Activated naive CD8-positive, alpha-beta T cell treated with anti-CD3 and anti-CD28 coated beads, Interleukin-2, amount 10 ng/mL, durations not matched to agents 7 days and 5 days (primary cell): ENCODE results near the gene HDAC1. TPM values are rescaled to one million over a fixed set of nuclear protein-coding genes. Genes with fewer than 3 reads are reported as not detected.
"Not testable (repeated sequence)": the region's sequence is repeated elsewhere in the genome, so short reads cannot be mapped to it uniquely, and the experiment has no call there.

Experiments
- ATAC-seq: fragments of 150-1000 bp; cut with Tn5 transposase; one replicate; pipeline ENCODE4 v1.10.0; 2021; ENCODE audit warnings: low read depth, moderate library complexity
- POLR2A ChIA-PET: fragments of 350-600 bp; sonication (Branson Sonifier 250); formaldehyde crosslinking; loops from one replicate; lab custom pipeline; 2021; ENCODE audit warnings: antibody characterized with exemption; lab: Charles Lee
- DNase-seq: peaks from one replicate; pipeline ENCODE4 v3.0.0; 2021
- H3K27ac Mint-ChIP-seq: one replicate; pipeline ENCODE4 v1.8.0; 2022; ENCODE audit warnings: mild to moderate bottlenecking, mixed read lengths
- H3K27me3 Mint-ChIP-seq: one replicate; pipeline ENCODE4 v1.8.0; 2022; ENCODE audit warnings: mild to moderate bottlenecking, moderate library complexity, mixed read lengths
- H3K36me3 Mint-ChIP-seq: one replicate; pipeline ENCODE4 v1.8.0; 2021; ENCODE audit warnings: mild to moderate bottlenecking, mixed read lengths
- H3K4me1 Mint-ChIP-seq: one replicate; pipeline ENCODE4 v1.8.0; 2021; ENCODE audit warnings: mixed read lengths
- H3K4me3 Mint-ChIP-seq: one replicate; pipeline ENCODE4 v1.8.0; 2022; ENCODE audit warnings: mild to moderate bottlenecking, moderate library complexity, mixed read lengths
- H3K9me3 Mint-ChIP-seq: one replicate; pipeline ENCODE4 v1.8.0; 2021; ENCODE audit warnings: mixed read lengths
- total RNA-seq, 2 experiments: library from RNA; stranded (reverse); gene quantifications; one replicate each; pipeline ENCODE4 v1.2.3, GENCODE V29; 2021

HDAC1 gene
- total RNA-seq, 2 experiments from 2014 or later: 195 to 197 TPM

GRCh38 chr1:32263236-32263593 is 28.7 kb upstream of the HDAC1 start:
- POLR2A ChIA-PET: interaction anchor here (16.7 kb wide), 1 partner anchor 12 kb away, joined by 183 read pairs; the partner anchor contains the start of gene LCK
- peaks cover 41% of the 10 kb centered on the region for H3K4me1 Mint-ChIP-seq
- peak overlapping the region; percentile 85 for H3K27ac Mint-ChIP-seq
- H3K9me3 Mint-ChIP-seq, ATAC-seq, DNase-seq, H3K27me3 Mint-ChIP-seq: not testable (repeated sequence)
- peaks cover 32% of the 10 kb centered on the region for H3K36me3 Mint-ChIP-seq
- H3K4me3 Mint-ChIP-seq: peak overlapping the region; percentile 74

- ATAC-seq: peak; percentile 86
- POLR2A ChIA-PET: interaction anchor here (0.8 to 16.7 kb wide), 3 partner anchors 8 to 23 kb away, joined by 6 to 183 read pairs (median 7); partner anchors contain the start of gene LCK
- Mint-ChIP-seq H3K27me3 (no peaks in the 10 kb centered on the region), H3K4me1 (peaks cover 39% of the 10 kb centered on the region), H3K27ac (peak overlapping the region; percentile 85), H3K4me3 (peak overlapping the region; percentile 74), H3K36me3 (peaks cover 30% of the 10 kb centered on the region), H3K9me3 (no peaks in the 10 kb centered on the region)
- peak; percentile 39 for DNase-seq
Measured at GRCh38 chr1:32263744-32264143, 28.1 kb upstream of the HDAC1 start.

GRCh38 chr1:32265846-32266245 is 26.0 kb upstream of the HDAC1 start:
- Mint-ChIP-seq H3K36me3 (peaks cover 25% of the 10 kb centered on the region), H3K9me3 (no peaks in the 10 kb centered on the region), H3K27ac (peak overlapping the region; percentile 87), H3K4me1 (peaks cover 36% of the 10 kb centered on the region), H3K4me3 (peak overlapping the region; percentile 59), H3K27me3 (no peaks in the 10 kb centered on the region)
- no peak for DNase-seq
- POLR2A ChIA-PET: interaction anchor here (0.8 to 16.7 kb wide), 5 partner anchors 10 to 66 kb away, joined by 3 to 183 read pairs (median 7); partner anchors contain the start of gene LCK
- ATAC-seq: no peak

GRCh38 chr1:32266921-32267591 is 24.8 kb upstream of the HDAC1 start:
- Mint-ChIP-seq H3K27ac (peak overlapping the region; percentile 99), H3K36me3 (peaks cover 34% of the 10 kb centered on the region), H3K4me1 (peaks cover 48% of the 10 kb centered on the region), H3K27me3 (no peaks in the 10 kb centered on the region), H3K9me3 (no peaks in the 10 kb centered on the region), H3K4me3 (peak overlapping the region; percentile 90)
- POLR2A ChIA-PET: interaction anchor here (0.6 to 16.7 kb wide), 5 partner anchors 11 to 54 kb away, joined by 3 to 183 read pairs (median 7); partner anchors contain the start of genes HDAC1 and LCK
- DNase-seq (no peak), ATAC-seq (peak; percentile 44)

- no peaks in the 10 kb centered on the region for H3K9me3 Mint-ChIP-seq
- H3K4me3 Mint-ChIP-seq: no peak overlapping the region
- POLR2A ChIA-PET: interaction anchor here (0.7 to 16.7 kb wide), 6 partner anchors 11 to 142 kb away, joined by 3 to 183 read pairs (median 4); partner anchors contain the start of gene LCK
- H3K4me1 Mint-ChIP-seq: peaks cover 59% of the 10 kb centered on the region
- DNase-seq (no peak), ATAC-seq (no peak)
- H3K27ac Mint-ChIP-seq: peak overlapping the region; percentile 68
- H3K27me3 Mint-ChIP-seq: no peaks in the 10 kb centered on the region
- H3K36me3 Mint-ChIP-seq: peaks cover 46% of the 10 kb centered on the region
Measured at GRCh38 chr1:32269744-32270143, 22.1 kb upstream of the HDAC1 start.

- Mint-ChIP-seq H3K27me3 (no peaks in the 10 kb centered on the region), H3K4me1 (peaks cover 54% of the 10 kb centered on the region), H3K4me3 (peak overlapping the region; percentile 83), H3K27ac (peak overlapping the region; percentile 91), H3K36me3 (peaks cover 51% of the 10 kb centered on the region), H3K9me3 (no peaks in the 10 kb centered on the region)
- ATAC-seq (peak; percentile 3), DNase-seq (no peak)
- POLR2A ChIA-PET: interaction anchor here (0.7 to 16.7 kb wide), 11 partner anchors 8 to 52 kb away, joined by 3 to 183 read pairs (median 5); partner anchors contain the start of genes HDAC1 and LCK
Measured at GRCh38 chr1:32272557-32273390, 19.1 kb upstream of the HDAC1 start.

GRCh38 chr1:32273391-32274208 is 18.3 kb upstream of the HDAC1 start:
- peak overlapping the region; percentile 91 for H3K27ac Mint-ChIP-seq
- no peaks in the 10 kb centered on the region for H3K9me3 Mint-ChIP-seq
- peaks cover 60% of the 10 kb centered on the region for H3K36me3 Mint-ChIP-seq
- peak overlapping the region; percentile 83 for H3K4me3 Mint-ChIP-seq
- H3K4me1 Mint-ChIP-seq: peaks cover 56% of the 10 kb centered on the region
- DNase-seq (peak; percentile 70), ATAC-seq (peak; percentile 80)
- H3K27me3 Mint-ChIP-seq: no peaks in the 10 kb centered on the region
- POLR2A ChIA-PET: interaction anchor here (0.5 to 2.4 kb wide), 11 partner anchors 9 to 516 kb away, joined by 3 to 14 read pairs (median 4); partner anchors contain the start of genes HDAC1 and LCK

- no peaks in the 10 kb centered on the region for H3K27me3 Mint-ChIP-seq
- DNase-seq (no peak), ATAC-seq (no peak)
- POLR2A ChIA-PET: interaction anchor here (0.8 to 2.4 kb wide), 10 partner anchors 12 to 61 kb away, joined by 3 to 14 read pairs (median 4); partner anchors contain the start of genes HDAC1, LCK and MARCKSL1
- peaks cover 71% of the 10 kb centered on the region for H3K36me3 Mint-ChIP-seq
- peak overlapping the region; percentile 91 for H3K27ac Mint-ChIP-seq
- peaks cover 52% of the 10 kb centered on the region for H3K4me1 Mint-ChIP-seq
- H3K4me3 Mint-ChIP-seq: peak overlapping the region; percentile 83
- H3K9me3 Mint-ChIP-seq: no peaks in the 10 kb centered on the region
Measured at GRCh38 chr1:32274646-32275340, 17.1 kb upstream of the HDAC1 start.

GRCh38 chr1:32275424-32275823 is 16.5 kb upstream of the HDAC1 start:
- POLR2A ChIA-PET: interaction anchor here (0.8 to 2.4 kb wide), 5 partner anchors 16 to 61 kb away, joined by 3 to 14 read pairs (median 4); partner anchors contain the start of genes HDAC1 and MARCKSL1
- ATAC-seq: no peak
- H3K27ac Mint-ChIP-seq: peak overlapping the region; percentile 91

GRCh38 chr1:32276032-32276782 is 15.7 kb upstream of the HDAC1 start:
- H3K27me3 Mint-ChIP-seq: no peaks in the 10 kb centered on the region
- POLR2A ChIA-PET: interaction anchor here (0.6 to 1.2 kb wide), 4 partner anchors 21 to 241 kb away, joined by 3 to 6 read pairs (median 4); partner anchors contain the start of gene BSDC1
- H3K4me3 Mint-ChIP-seq: no peak overlapping the region
- peaks cover 47% of the 10 kb centered on the region for H3K4me1 Mint-ChIP-seq
- peaks cover 72% of the 10 kb centered on the region for H3K36me3 Mint-ChIP-seq
- H3K9me3 Mint-ChIP-seq: no peaks in the 10 kb centered on the region
- ATAC-seq: no peak
- no peak overlapping the region for H3K27ac Mint-ChIP-seq
- no peak for DNase-seq

More at GRCh38 chr1:32275424-32275823, 16.5 kb upstream of the HDAC1 start:
- H3K9me3 Mint-ChIP-seq: no peaks in the 10 kb centered on the region
- no peaks in the 10 kb centered on the region for H3K27me3 Mint-ChIP-seq
- H3K4me3 Mint-ChIP-seq: no peak overlapping the region
- H3K36me3 Mint-ChIP-seq: peaks cover 72% of the 10 kb centered on the region
- peaks cover 50% of the 10 kb centered on the region for H3K4me1 Mint-ChIP-seq
- no peak for DNase-seq

- H3K27me3 Mint-ChIP-seq, H3K9me3 Mint-ChIP-seq, ATAC-seq, DNase-seq, H3K4me1 Mint-ChIP-seq, H3K27ac Mint-ChIP-seq, H3K4me3 Mint-ChIP-seq: not testable (repeated sequence)
- POLR2A ChIA-PET: interaction anchor here (1.2 kb wide), 1 partner anchor 34 kb away, joined by 3 read pairs; the partner anchor contains the start of gene LCK
- H3K36me3 Mint-ChIP-seq: peaks cover 39% of the 10 kb centered on the region
Measured at GRCh38 chr1:32284777-32285176, 7.1 kb upstream of the HDAC1 start.
